IMR-90 (cell line): ENCODE results near the gene ABCC9. TPM values are rescaled to one million over a fixed set of nuclear protein-coding genes. Genes with fewer than 3 reads are reported as not detected.

Experiments used
- ATAC-seq: fragments of 200-7000 bp; cut with Tn5 transposase; 2 replicates; pipeline ENCODE4 v1.9.1; 2020; ENCODE audit warnings: low read depth, mild to moderate bottlenecking, moderate library complexity
- BruUV-seq: library from RNA; stranded (reverse); fragments of 400-500 nt; replicated peaks from 2 replicates; lab custom pipeline; 2021; lab: Mats Ljungman, UMichigan
- CTCF ChIA-PET: fragments of 300-600 bp; formaldehyde crosslinking; extraction: SDS; loops from one replicate; lab custom pipeline; 2021; ENCODE audit warnings: antibody characterized with exemption; lab: Yijun Ruan, JAX
- POLR2A ChIA-PET: fragments of 300-600 bp; sonication (Branson Sonifier 250); formaldehyde crosslinking; loops from one replicate; lab custom pipeline; 2022; ENCODE audit warnings: antibody characterized with exemption; ENCODE audit not compliant: unreplicated experiment; lab: Charles Lee
- DNase-seq: peaks from one replicate; pipeline ENCODE4 v3.0.0; 2013
- H2AFZ ChIP-seq: replicated peaks from 2 replicates; pipeline ENCODE3; 2013; ENCODE audit warnings: low read length, mild to moderate bottlenecking; ENCODE audit not compliant: poor library complexity
- H2AK5ac ChIP-seq: 2 replicates; pipeline ENCODE4 v1.6.1; 2013; ENCODE audit warnings: low read depth, low read length, inconsistent platforms
- H2AK9ac ChIP-seq: replicated peaks from 2 replicates; pipeline ENCODE3; 2013; ENCODE audit warnings: mild to moderate bottlenecking, low read depth, low read length, moderate library complexity; ENCODE audit not compliant: poor library complexity
- H2BK120ac ChIP-seq: 2 replicates; pipeline ENCODE4 v1.6.1; 2013; ENCODE audit warnings: low read depth, low read length, inconsistent platforms
- H2BK15ac ChIP-seq: 3 replicates; pipeline ENCODE4 v1.6.1; 2013; ENCODE audit warnings: low read depth, low read length, inconsistent platforms
- H2BK20ac ChIP-seq: 2 replicates; pipeline ENCODE4 v1.6.1; 2013; ENCODE audit warnings: low read depth, mild to moderate bottlenecking, inconsistent platforms, low read length, moderate library complexity
- H2BK5ac ChIP-seq: 2 replicates; pipeline ENCODE4 v1.6.1; 2013; ENCODE audit warnings: mild to moderate bottlenecking, low read depth, low read length, inconsistent platforms; ENCODE audit not compliant: poor library complexity, severe bottlenecking
- H3K14ac ChIP-seq: replicated peaks from 2 replicates; pipeline ENCODE4 v1.6.1; 2013; ENCODE audit warnings: low read depth, low read length, inconsistent platforms
- H3K18ac ChIP-seq: 2 replicates; pipeline ENCODE4 v1.6.1; 2013; ENCODE audit warnings: low read depth, low read length, control low read depth
- H3K23ac ChIP-seq: 2 replicates; pipeline ENCODE4 v1.6.1; 2013; ENCODE audit warnings: low read depth, low read length, inconsistent platforms
- H3K27ac ChIP-seq: 2 replicates; pipeline ENCODE4 v1.5.1; 2013; ENCODE audit warnings: mild to moderate bottlenecking, control low read depth, low read length; ENCODE audit not compliant: insufficient read depth
- H3K27me3 ChIP-seq: 2 replicates; pipeline ENCODE4 v1.6.1; 2013; ENCODE audit warnings: low read length; ENCODE audit not compliant: control insufficient read depth, insufficient read depth
- H3K36me3 ChIP-seq: 2 replicates; pipeline ENCODE4 v1.6.1; 2013; ENCODE audit warnings: low read length, mixed read lengths; ENCODE audit not compliant: control insufficient read depth, insufficient read depth
- H3K4ac ChIP-seq: 2 replicates; pipeline ENCODE4 v1.6.1; 2013; ENCODE audit warnings: low read depth, low read length, inconsistent platforms
- H3K4me1 ChIP-seq: 2 replicates; pipeline ENCODE4 v1.6.1; 2013; ENCODE audit warnings: low read length, mixed read lengths; ENCODE audit not compliant: control insufficient read depth, insufficient read depth
- H3K4me2 ChIP-seq: 2 replicates; pipeline ENCODE4 v1.6.1; 2013; ENCODE audit warnings: low read depth, mild to moderate bottlenecking, control low read depth, low read length, moderate library complexity
- H3K4me3 ChIP-seq: 2 replicates; pipeline ENCODE4 v1.5.1; 2013; ENCODE audit warnings: low read depth, mild to moderate bottlenecking, control low read depth, low read length, moderate library complexity; ENCODE audit not compliant: insufficient read depth
- H3K56ac ChIP-seq: 2 replicates; pipeline ENCODE4 v1.6.1; 2013; ENCODE audit warnings: low read length, inconsistent platforms; ENCODE audit not compliant: insufficient read depth; ENCODE audit errors: extremely low read depth
- H3K79me1 ChIP-seq, 2 experiments: 2 replicates each; pipeline ENCODE4 v1.6.1; 2013; ENCODE audit warnings: low read length in 2 of 2, inconsistent platforms in 1 of 2, low read depth in 1 of 2
- H3K9ac ChIP-seq: 2 replicates; pipeline ENCODE4 v1.6.1; 2013; ENCODE audit warnings: low read depth, low read length, control low read depth
- H3K9me1 ChIP-seq: 2 replicates; pipeline ENCODE4 v1.6.1; 2013; ENCODE audit warnings: low read length, inconsistent platforms; ENCODE audit not compliant: insufficient read depth
- H3K9me3 ChIP-seq: 2 replicates; pipeline ENCODE4 v1.6.1; 2013; ENCODE audit warnings: low read length; ENCODE audit not compliant: control insufficient read depth, insufficient read depth
- H4K20me1 ChIP-seq: 2 replicates; pipeline ENCODE4 v1.6.1; 2013; ENCODE audit warnings: low read length, inconsistent platforms; ENCODE audit not compliant: insufficient read depth
- H4K5ac ChIP-seq: 2 replicates; pipeline ENCODE4 v1.6.1; 2013; ENCODE audit warnings: mild to moderate bottlenecking, low read depth, low read length, control low read depth
- H4K8ac ChIP-seq, 2 experiments: 2 replicates each; pipeline ENCODE4 v1.6.1; 2013; ENCODE audit warnings: low read depth in 2 of 2, low read length in 2 of 2, control low read depth in 1 of 2, inconsistent platforms in 1 of 2
- H4K91ac ChIP-seq: 2 replicates; pipeline ENCODE4 v1.6.1; 2013; ENCODE audit warnings: low read depth, low read length, inconsistent platforms; ENCODE audit not compliant: insufficient read depth
- BHLHE40 ChIP-seq: fragments of 150-350 bp; IDR thresholded peaks from 2 replicates; pipeline ENCODE4 v1.6.1; 2016; ENCODE audit warnings: mild to moderate bottlenecking, low read depth, low read length
- CEBPB ChIP-seq: IDR thresholded peaks from 2 replicates; pipeline ENCODE4 v1.6.1; 2012; ENCODE audit warnings: low read depth, low read length, improper control_type of control experiment
- CHD1 ChIP-seq: IDR thresholded peaks from 2 replicates; pipeline ENCODE4 v1.6.1; 2012; ENCODE audit warnings: low read depth, low read length, improper control_type of control experiment
- FOS ChIP-seq: fragments of 150-350 bp; IDR thresholded peaks from 2 replicates; pipeline ENCODE4 v1.6.1; 2016; ENCODE audit warnings: low read depth, low read length
- MAFK ChIP-seq: IDR thresholded peaks from 2 replicates; pipeline ENCODE4 v1.6.1; 2012; ENCODE audit warnings: low read depth, low read length, improper control_type of control experiment
- MAZ ChIP-seq: IDR thresholded peaks from 2 replicates; pipeline ENCODE4 v1.6.1; 2012; ENCODE audit warnings: low read depth, mild to moderate bottlenecking, low read length, improper control_type of control experiment, moderate library complexity, borderline replicate concordance
- MXI1 ChIP-seq: IDR thresholded peaks from 2 replicates; pipeline ENCODE4 v1.6.1; 2012; ENCODE audit warnings: low read depth, mild to moderate bottlenecking, low read length, moderate library complexity, borderline replicate concordance
- NFE2L2 ChIP-seq: fragments of 150-350 bp; IDR thresholded peaks from 2 replicates; pipeline ENCODE4 v1.6.1; 2016; ENCODE audit warnings: low read depth, mild to moderate bottlenecking, low read length
- POLR2A ChIP-seq: IDR thresholded peaks from 2 replicates; pipeline ENCODE4 v1.6.1; 2012; ENCODE audit warnings: mild to moderate bottlenecking, low read depth, low read length
- RAD21 ChIP-seq: IDR thresholded peaks from 2 replicates; pipeline ENCODE4 v1.6.1; 2012; ENCODE audit warnings: low read length, improper control_type of control experiment
- RCOR1 ChIP-seq: IDR thresholded peaks from 2 replicates; pipeline ENCODE4 v1.6.1; 2012; ENCODE audit warnings: mild to moderate bottlenecking, low read length, improper control_type of control experiment; ENCODE audit not compliant: insufficient replicate concordance
- RFX5 ChIP-seq: IDR thresholded peaks from 2 replicates; pipeline ENCODE4 v1.8.0; 2012; ENCODE audit warnings: low read depth, mild to moderate bottlenecking, low read length, moderate library complexity
- SMC3 ChIP-seq: fragments of 150-350 bp; IDR thresholded peaks from 2 replicates; pipeline ENCODE4 v1.6.1; 2016; ENCODE audit warnings: low read depth, mild to moderate bottlenecking, antibody characterized with exemption, low read length, moderate library complexity
- WGBS, 2 experiments: methylation state at CpG; one replicate each; pipeline versions ENCODE4 v1.1.5 to v1.1.7; 2013; ENCODE audit warnings: missing lambda C conversion rate in 2 of 2; ENCODE audit not compliant: insufficient read length in 1 of 2; ENCODE audit errors: extremely low coverage in 2 of 2; 5-methylcytosine and 5-hydroxymethylcytosine counted together
- dilution Hi-C: fragments of 300-500 bp; cut with HindIII; formaldehyde crosslinking; loops from one replicate; pipeline ENCODE4 v1.14.3; 2018; ENCODE audit warnings: low sequenced_read_pairs; ENCODE audit not compliant: unreplicated experiment
- in situ Hi-C: fragments of 300-500 bp; cut with MboI; formaldehyde crosslinking; loops from 3 replicates; pipeline ENCODE4 v1.14.3; 2019; ENCODE audit warnings: low sequenced_read_pairs, inconsistent platforms, mixed read lengths
- intact Hi-C: fragments of 100-400 bp; cut with micrococcal nuclease; formaldehyde crosslinking; loops from 2 replicates; pipeline ENCODE4 v1.10.0; 2022
- polyA plus RNA-seq, 3 experiments: library from polyadenylated mRNA; depleted of rRNA; stranded (reverse); fragments of >200 nt; gene quantifications; 2 replicates each; pipeline ENCODE4 v1.2.3, GENCODE V29; 2012; ENCODE audit warnings: low replicate concordance in 1 of 3
- total RNA-seq: library from RNA; depleted of rRNA; stranded (reverse); fragments of >200 nt; gene quantifications from 2 replicates; pipeline ENCODE4 v1.2.3, GENCODE V29; 2012
- TF ChIP-seq, protein P1 (sequence below): conservative IDR thresholded peaks from 2 replicates; pipeline ENCODE4 v1.5.1; 2012; ENCODE audit warnings: mild to moderate bottlenecking, low read depth, low read length, improper control_type of control experiment
- TF ChIP-seq, protein P2 (sequence below): fragments of 150-350 bp; IDR thresholded peaks from 2 replicates; pipeline ENCODE4 v1.6.1; 2016; ENCODE audit warnings: low read depth, mild to moderate bottlenecking, low read length, moderate library complexity, borderline replicate concordance
- TF ChIP-seq, protein P3 (sequence below): fragments of 150-350 bp; IDR thresholded peaks from 2 replicates; pipeline ENCODE4 v1.6.1; 2017; ENCODE audit warnings: mild to moderate bottlenecking, antibody characterized with exemption, low read length, low read depth

Gene ABCC9
- total and polyA plus RNA-seq, 2 of the 4 experiments (the other 2 are of a cell fraction): 1.2 to 6.6 TPM

DNA sequence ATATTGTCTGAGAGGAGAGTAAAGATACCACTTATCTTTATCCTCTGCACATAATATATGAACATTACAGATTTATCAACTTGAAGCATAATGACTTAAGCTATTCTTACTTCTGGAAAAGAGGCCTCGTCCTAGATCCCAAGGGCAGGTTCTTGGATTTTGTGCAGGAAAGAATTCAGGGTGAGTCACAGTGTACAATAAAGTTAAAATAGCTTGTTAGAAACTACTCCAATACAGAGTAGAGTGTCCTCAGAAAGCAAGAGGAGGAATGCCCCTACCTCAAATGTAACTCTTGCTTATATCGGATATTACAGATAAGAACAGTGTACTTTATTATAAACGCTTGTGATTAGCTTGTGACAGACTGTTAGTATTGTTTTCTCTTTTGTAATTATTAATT, 41.9 kb upstream of the ABCC9 start:
- no peak overlapping the region for H2AK9ac ChIP-seq
- H2AFZ ChIP-seq: no peak overlapping the region
- POLR2A ChIA-PET: no interaction called here
- TF ChIP-seq MAFK (no peak), BHLHE40 (no peak), NFE2L2 (no peak), RFX5 (no peak), SMC3 (no peak), POLR2A (no peak), CHD1 (no peak), RCOR1 (no peak), MXI1 (no peak), CEBPB (no peak), MAZ (no peak), FOS (no peak), RAD21 (no peak)
- TF ChIP-seq, protein P1, sequence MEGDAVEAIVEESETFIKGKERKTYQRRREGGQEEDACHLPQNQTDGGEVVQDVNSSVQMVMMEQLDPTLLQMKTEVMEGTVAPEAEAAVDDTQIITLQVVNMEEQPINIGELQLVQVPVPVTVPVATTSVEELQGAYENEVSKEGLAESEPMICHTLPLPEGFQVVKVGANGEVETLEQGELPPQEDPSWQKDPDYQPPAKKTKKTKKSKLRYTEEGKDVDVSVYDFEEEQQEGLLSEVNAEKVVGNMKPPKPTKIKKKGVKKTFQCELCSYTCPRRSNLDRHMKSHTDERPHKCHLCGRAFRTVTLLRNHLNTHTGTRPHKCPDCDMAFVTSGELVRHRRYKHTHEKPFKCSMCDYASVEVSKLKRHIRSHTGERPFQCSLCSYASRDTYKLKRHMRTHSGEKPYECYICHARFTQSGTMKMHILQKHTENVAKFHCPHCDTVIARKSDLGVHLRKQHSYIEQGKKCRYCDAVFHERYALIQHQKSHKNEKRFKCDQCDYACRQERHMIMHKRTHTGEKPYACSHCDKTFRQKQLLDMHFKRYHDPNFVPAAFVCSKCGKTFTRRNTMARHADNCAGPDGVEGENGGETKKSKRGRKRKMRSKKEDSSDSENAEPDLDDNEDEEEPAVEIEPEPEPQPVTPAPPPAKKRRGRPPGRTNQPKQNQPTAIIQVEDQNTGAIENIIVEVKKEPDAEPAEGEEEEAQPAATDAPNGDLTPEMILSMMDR: no peak
- TF ChIP-seq, protein P2, sequence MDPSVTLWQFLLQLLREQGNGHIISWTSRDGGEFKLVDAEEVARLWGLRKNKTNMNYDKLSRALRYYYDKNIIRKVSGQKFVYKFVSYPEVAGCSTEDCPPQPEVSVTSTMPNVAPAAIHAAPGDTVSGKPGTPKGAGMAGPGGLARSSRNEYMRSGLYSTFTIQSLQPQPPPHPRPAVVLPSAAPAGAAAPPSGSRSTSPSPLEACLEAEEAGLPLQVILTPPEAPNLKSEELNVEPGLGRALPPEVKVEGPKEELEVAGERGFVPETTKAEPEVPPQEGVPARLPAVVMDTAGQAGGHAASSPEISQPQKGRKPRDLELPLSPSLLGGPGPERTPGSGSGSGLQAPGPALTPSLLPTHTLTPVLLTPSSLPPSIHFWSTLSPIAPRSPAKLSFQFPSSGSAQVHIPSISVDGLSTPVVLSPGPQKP: no peak
- TF ChIP-seq, protein P3, sequence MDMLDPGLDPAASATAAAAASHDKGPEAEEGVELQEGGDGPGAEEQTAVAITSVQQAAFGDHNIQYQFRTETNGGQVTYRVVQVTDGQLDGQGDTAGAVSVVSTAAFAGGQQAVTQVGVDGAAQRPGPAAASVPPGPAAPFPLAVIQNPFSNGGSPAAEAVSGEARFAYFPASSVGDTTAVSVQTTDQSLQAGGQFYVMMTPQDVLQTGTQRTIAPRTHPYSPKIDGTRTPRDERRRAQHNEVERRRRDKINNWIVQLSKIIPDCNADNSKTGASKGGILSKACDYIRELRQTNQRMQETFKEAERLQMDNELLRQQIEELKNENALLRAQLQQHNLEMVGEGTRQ: no peak
- no peak overlapping the region for H4K5ac ChIP-seq
- no peak overlapping the region for H3K27ac ChIP-seq
- no peak overlapping the region for H3K4me2 ChIP-seq
- no peak overlapping the region for H3K14ac ChIP-seq
- dilution Hi-C loops: no loop called here
- H4K91ac ChIP-seq: no peak overlapping the region
- no peaks in the 10 kb centered on the region for H3K36me3 ChIP-seq
- H2BK5ac ChIP-seq: no peak overlapping the region
- in situ Hi-C loops: no loop called here
- CTCF ChIA-PET: interaction anchor here (0.7 to 1.1 kb wide), 2 partner anchors 14 to 284 kb away, joined by 3 read pairs; no protein-coding TSS in a partner anchor
- no peak overlapping the region for H3K18ac ChIP-seq
- H2AK5ac ChIP-seq: no peak overlapping the region
- no peaks in the 10 kb centered on the region for H3K79me1 ChIP-seq
- H3K56ac ChIP-seq: no peak overlapping the region
- H3K9me1 ChIP-seq: peaks cover 3% of the 10 kb centered on the region; the same call in 1 of the 2 replicates
- no peaks in the 10 kb centered on the region for H3K9me3 ChIP-seq
- DNase-seq (peak; percentile 6), ATAC-seq (no peak)
- H3K4me1 ChIP-seq: no peaks in the 10 kb centered on the region
- no peaks in the 10 kb centered on the region for H4K20me1 ChIP-seq
- no peak overlapping the region for H3K4ac ChIP-seq
- intact Hi-C loops: no loop called here
- H3K4me3 ChIP-seq: no peak overlapping the region
- H2BK120ac ChIP-seq: no peak overlapping the region
- WGBS, 2 experiments: no CpG with 5 or more reads among the region's 3 CpGs
- no peaks in the 10 kb centered on the region for H3K27me3 ChIP-seq
- no peak overlapping the region for H4K8ac ChIP-seq
- H3K9ac ChIP-seq: no peak overlapping the region
- no peak overlapping the region for H3K23ac ChIP-seq
- no TSS peak for BruUV-seq
- H2BK20ac ChIP-seq: no peak overlapping the region
- H2BK15ac ChIP-seq: no peak overlapping the region
